HCT116 (cell line): ENCODE results near the gene BAIAP2.

Experiments
- CTCF ChIP-seq, 3 experiments: fragments of 200-600 bp in 1 of 3; sonication (generic) in 1 of 3; IDR thresholded peaks in 2 of 3; conservative IDR thresholded peaks in 1 of 3; 2 replicates each; pipeline ENCODE4 v1.5.1; 2012 to 2017; ENCODE audit warnings: low read depth in 2 of 3, low read length in 2 of 3, antibody characterized with exemption in 1 of 3, borderline replicate concordance in 1 of 3, control low read depth in 1 of 3, mild to moderate bottlenecking in 1 of 3, mixed read lengths in 1 of 3, mixed run types in 1 of 3, moderate library complexity in 1 of 3; ENCODE audit not compliant: insufficient read depth in 1 of 3
- EZH2 ChIP-seq: fragments of 200-600 bp; sonication (generic); IDR thresholded peaks from 2 replicates; pipeline ENCODE4 v1.6.1; 2017; ENCODE audit warnings: antibody characterized with exemption, mixed run types
- POLR2A ChIP-seq: IDR thresholded peaks from 2 replicates; pipeline ENCODE4 v1.7.0; 2011; ENCODE audit warnings: borderline replicate concordance; ENCODE audit not compliant: insufficient read depth, insufficient read length; ENCODE audit errors: extremely low read depth
- POLR2AphosphoS5 ChIP-seq: IDR thresholded peaks from 2 replicates; pipeline ENCODE4 v1.6.1; 2011; ENCODE audit warnings: mild to moderate bottlenecking, low read depth, low read length, moderate library complexity
- RAD21 ChIP-seq: IDR thresholded peaks from 2 replicates; pipeline ENCODE4 v1.6.1; 2012; ENCODE audit warnings: low read depth, mild to moderate bottlenecking
- SIN3A ChIP-seq: IDR thresholded peaks from 2 replicates; pipeline ENCODE4 v1.6.1; 2012; ENCODE audit warnings: low read depth
- SP1 ChIP-seq: IDR thresholded peaks from 2 replicates; pipeline ENCODE4 v1.6.1; 2012; ENCODE audit warnings: low read depth
- ZFX ChIP-seq: fragments of 450-650 bp; IDR thresholded peaks from 2 replicates; pipeline ENCODE4 v1.6.1; 2017
- TF ChIP-seq, protein P1 (sequence below): IDR thresholded peaks from 2 replicates; pipeline ENCODE4 v1.6.1; 2012; ENCODE audit warnings: low read depth

DNA sequence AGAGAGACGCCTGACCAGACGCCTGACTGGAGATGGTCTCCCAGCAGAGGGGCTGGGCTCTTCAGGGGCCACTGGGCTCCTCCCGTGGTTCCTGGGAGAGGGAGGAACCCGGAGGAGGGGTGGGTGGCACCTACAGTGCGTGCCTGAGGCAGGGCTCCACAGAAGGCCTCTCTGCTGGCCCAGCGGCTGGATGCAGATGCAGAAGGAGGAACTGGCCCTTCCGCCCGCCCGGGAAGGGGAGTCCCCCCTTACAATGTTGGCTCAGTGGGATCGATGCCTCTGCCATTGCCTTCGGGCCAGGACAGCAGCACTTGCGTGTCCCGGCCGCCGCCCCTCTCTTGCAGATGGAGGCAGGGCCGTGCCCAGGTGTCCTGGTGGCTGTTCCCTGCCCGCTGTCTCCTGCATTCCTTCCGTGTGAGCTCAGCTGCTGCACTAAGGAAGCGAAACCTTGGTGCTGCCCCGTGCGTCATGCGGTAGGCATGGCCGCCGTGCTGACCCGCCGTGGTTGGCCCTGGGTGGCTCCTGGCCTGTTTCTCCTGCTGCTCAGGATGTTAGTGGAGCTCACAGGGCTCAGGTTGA lies 15.1 kb downstream of the BAIAP2 start:
- TF ChIP-seq SIN3A (no peak), POLR2AphosphoS5 (peak; percentile 70), CTCF (IDR thresholded peaks at IDR 0.05 in 2 of 3, conservative IDR thresholded peaks at IDR 0.05 in 1 of 3; ENCODE audit: borderline replicate concordance in 1 of 3, insufficient read depth in 1 of 3, low read depth in 2 of 3, low read length in 2 of 3) (peak in 1 of 3 experiments; percentile 4; a peak in 1 of 6 replicates), POLR2A (no peak), EZH2 (no peak), RAD21 (no peak), SP1 (no peak), ZFX (peak; percentile 53; the same call in 1 of the 2 replicates)
- TF ChIP-seq, protein P1, sequence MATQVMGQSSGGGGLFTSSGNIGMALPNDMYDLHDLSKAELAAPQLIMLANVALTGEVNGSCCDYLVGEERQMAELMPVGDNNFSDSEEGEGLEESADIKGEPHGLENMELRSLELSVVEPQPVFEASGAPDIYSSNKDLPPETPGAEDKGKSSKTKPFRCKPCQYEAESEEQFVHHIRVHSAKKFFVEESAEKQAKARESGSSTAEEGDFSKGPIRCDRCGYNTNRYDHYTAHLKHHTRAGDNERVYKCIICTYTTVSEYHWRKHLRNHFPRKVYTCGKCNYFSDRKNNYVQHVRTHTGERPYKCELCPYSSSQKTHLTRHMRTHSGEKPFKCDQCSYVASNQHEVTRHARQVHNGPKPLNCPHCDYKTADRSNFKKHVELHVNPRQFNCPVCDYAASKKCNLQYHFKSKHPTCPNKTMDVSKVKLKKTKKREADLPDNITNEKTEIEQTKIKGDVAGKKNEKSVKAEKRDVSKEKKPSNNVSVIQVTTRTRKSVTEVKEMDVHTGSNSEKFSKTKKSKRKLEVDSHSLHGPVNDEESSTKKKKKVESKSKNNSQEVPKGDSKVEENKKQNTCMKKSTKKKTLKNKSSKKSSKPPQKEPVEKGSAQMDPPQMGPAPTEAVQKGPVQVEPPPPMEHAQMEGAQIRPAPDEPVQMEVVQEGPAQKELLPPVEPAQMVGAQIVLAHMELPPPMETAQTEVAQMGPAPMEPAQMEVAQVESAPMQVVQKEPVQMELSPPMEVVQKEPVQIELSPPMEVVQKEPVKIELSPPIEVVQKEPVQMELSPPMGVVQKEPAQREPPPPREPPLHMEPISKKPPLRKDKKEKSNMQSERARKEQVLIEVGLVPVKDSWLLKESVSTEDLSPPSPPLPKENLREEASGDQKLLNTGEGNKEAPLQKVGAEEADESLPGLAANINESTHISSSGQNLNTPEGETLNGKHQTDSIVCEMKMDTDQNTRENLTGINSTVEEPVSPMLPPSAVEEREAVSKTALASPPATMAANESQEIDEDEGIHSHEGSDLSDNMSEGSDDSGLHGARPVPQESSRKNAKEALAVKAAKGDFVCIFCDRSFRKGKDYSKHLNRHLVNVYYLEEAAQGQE = no peak
